GM21619 (cell line): ENCODE results near the gene RBM43.
"Not testable (repeated sequence)": the region's sequence is repeated elsewhere in the genome, so short reads cannot be mapped to it uniquely, and the experiment has no call there.

Source experiments
- ATAC-seq: cut with Tn5 transposase; IDR thresholded peaks from one replicate; pipeline ENCODE4 v1.9.1; 2021; ENCODE audit not compliant: unreplicated experiment

RBM43 gene

GRCh38 chr2:151261231-151261976 lies at the start of gene RBM43:
Gene RBM43 (minus strand): TSS chr2:151261863. CDS start chr2:151261727, 136 bp downstream.
- peak; percentile 91 for ATAC-seq

DNA sequence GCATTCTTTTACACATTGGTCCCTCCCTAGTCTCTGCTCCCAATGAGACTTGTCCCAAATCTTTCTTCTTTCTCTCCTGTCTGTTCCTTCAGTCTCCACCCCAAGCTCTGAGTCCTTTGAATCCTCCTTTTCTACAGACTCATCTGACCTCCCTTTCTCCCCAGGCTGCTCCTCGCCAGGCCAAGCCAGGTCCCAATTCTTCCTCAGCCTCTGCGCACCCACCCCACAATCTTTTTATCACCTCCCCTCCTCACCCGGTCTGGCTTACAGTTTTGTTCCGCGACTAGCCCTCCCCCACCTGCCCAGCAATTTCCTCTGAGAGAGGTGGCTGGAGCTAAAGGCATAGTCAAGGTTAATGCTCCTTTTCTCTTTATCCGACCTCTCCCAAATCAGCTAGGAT lies 48.6 kb upstream of the RBM43 start:
- not testable (repeated sequence) for ATAC-seq

DNA sequence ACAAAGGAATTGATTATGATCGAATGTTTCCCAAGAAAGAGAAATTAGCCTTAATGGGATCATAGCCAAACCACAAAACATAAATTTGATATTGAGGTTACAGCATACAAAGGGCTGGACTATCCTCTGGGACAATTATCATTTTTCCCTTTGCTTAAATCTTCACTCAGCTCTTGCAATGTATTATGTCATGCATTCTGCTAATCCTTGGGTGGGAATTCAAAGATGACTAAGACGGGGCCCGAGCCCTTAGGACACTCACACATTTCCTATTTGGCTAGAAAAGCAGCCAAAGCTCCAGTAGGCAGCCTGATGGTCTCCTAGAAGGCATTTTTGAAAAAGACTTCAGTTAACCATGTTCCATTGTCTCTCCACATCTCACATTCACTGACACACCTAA lies 45.0 kb upstream of the RBM43 start:
- ATAC-seq: no peak

DNA sequence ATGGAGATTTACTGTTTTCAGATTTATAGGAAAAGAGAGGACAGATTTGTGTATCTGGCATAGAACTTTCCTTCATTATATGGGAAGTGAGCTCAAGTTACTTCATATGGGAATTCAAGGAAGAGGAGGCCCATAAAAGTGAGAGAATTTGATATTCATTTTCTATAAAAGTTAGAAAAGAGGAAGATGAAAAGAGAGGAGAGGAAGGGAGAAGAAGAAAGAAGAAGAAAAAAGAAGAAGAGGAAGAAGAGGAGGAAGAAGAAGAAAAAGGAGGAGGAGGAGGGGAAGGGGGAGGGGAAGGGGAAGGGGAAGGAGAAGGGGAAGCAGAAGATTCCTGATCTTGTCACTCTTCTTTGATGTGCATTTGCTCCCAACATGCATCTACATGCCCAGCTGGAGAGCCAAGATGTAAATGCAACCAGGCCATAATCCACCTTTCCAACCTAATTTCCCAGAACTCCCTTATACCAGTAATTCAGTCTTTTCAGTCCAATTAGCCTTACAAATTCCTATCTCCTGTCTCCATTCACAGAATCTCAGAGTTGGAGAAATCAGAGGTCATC lies 43.5 kb upstream of the RBM43 start:
- ATAC-seq: no peak

GRCh38 chr2:151302879-151303278 lies 41.2 kb upstream of the RBM43 start:
- no peak for ATAC-seq

DNA sequence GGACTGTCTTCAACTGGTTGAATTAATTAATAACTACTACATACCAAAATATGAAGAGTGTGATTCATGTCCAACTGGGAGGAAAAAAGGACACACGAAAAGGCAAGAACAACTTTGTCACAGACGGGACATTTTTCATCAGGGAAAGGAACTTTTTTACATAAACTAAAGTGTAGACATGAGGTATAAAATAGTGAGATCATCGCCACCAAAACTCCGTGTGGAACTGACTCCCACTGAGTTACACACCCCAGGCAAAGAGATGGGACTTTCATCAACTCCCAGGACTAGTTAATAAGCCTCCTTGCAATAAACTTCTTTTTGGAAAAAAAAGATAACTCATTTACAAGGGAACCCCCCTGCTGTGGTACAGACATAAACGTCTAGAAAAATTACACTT lies 40.7 kb upstream of the RBM43 start:
- ATAC-seq: no peak

DNA sequence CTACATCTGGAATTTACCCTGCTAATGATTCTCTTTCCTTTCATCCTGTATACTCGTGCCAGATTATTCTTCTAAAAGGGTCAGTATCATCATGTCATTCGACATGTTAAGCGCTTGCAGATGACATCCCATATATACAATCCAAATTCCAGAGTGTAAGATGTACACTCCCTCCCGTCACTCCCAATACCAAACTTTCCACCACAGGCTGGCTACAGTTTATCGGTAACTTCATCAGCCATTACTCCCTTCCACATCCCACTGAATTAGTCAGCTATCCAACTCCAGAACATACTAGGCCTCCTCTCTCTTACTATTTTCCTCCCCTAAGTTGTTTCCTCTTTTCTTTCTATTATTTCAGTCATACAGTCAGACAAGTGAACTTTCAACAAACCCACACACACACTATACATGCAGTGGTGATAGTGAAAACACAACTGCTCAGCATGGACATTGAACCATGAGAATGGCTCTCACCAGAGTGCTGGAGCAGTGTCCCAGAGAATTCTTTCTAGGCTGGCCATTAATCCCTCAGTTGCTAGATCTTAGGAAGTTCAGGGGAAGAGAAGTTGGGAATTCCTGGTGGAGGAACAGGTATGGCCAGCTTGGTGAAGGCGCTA lies 38.4 kb upstream of the RBM43 start:
- no peak for ATAC-seq

GRCh38 chr2:151297882-151298281 lies 36.2 kb upstream of the RBM43 start:
- ATAC-seq: peak; percentile 98

DNA sequence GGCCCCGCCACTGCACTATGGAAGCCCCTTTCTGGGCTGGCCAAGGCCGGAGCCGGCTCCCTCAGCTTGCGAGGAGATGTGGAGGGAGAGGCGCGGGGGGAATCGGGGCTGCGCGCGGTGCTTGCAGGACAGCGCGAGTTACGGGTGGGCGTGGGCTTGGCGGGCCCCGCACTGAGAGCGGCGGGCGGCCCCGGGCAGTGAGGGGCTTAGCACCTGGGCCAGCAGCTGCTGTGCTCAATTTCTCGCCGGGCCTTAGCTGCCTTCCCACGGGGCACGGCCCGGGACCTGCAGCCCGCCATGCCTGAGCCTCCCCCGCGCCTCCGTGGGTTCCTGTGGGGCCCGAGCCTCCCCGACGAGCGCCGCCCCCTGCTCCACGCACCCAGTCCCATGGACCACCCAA lies 34.3 kb upstream of the RBM43 start:
- ATAC-seq: not testable (repeated sequence)

- no peak for ATAC-seq
Measured at GRCh38 chr2:151292546-151292945, 30.9 kb upstream of the RBM43 start.

- ATAC-seq: no peak
Measured at GRCh38 chr2:151292141-151292540, 30.5 kb upstream of the RBM43 start.

GRCh38 chr2:151291224-151291623 lies 29.6 kb upstream of the RBM43 start:
- no peak for ATAC-seq

DNA sequence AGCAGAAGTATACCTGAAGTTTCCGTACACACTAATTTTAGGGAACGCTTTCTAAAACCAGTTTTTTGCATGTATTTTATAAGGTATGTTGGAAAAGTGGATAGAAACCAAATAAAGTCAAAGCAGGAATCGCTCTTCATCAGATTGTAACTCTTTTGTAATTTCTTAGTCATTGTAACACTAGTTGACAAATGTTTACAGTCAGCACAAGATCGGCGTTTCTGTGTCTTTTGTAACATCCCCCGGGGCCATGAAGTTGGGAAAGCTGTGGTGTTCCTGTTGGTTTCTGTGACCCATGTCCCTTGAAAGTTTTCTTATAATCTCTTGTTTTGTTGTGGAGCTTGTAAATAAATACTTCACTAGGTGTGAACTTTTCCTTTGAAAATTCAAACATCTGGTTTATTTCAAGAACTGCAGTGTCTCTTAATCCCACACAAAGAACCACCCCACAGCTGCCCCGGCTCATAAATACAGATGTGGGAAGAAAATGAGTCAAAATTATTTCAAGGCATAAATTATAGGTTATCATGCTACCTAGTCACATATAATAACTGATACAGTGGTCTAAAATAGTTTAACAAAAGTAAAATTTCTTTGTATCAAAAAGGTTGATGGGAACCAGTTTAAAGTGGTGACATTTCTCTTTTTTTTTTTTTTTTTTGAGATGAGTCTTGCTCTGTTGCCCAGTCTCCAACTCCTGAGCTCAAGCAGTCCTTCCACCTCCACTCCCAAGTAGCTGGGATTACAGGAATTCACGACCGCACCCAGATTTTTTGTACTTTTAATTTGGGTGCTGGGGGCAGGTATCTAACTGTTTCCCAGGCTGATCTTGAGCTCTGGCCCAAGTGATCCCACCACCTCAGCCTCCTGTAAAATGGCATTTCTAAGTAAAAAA lies 28.6 kb upstream of the RBM43 start:
- peak; percentile 11 for ATAC-seq

DNA sequence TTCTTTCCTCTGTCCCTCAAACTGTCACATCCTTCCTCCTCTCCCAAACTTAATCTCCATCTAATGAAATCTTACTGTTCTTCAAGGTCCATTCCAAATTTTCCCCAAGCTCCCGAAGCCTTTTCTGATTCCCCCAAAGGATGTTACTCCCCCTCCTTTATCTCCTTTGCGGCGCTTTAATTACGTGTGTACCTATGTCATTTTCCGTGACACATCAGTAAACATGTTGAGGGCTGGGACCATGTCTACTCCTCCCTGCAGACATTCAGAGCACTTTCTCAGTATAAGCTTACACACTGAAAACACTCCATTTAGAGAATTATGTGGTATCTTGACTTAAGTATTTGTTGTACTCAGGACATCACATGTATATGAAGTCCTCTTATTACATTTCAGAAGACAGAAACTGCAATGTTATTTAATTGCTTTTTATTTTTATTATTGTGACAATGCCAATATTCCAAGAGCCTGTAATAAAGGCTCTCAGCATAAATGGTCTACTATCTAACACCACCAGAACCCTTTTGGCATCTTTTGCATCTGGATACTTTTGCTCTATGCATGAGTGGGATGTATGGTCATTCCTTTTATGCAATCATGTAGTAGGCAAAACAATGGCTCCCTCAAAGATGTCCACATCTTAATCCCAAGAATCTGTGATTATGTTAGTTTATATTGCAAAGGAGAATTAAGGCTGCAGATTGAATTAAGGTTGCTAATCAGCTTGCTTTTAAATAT lies 26.0 kb upstream of the RBM43 start:
- no peak for ATAC-seq

DNA sequence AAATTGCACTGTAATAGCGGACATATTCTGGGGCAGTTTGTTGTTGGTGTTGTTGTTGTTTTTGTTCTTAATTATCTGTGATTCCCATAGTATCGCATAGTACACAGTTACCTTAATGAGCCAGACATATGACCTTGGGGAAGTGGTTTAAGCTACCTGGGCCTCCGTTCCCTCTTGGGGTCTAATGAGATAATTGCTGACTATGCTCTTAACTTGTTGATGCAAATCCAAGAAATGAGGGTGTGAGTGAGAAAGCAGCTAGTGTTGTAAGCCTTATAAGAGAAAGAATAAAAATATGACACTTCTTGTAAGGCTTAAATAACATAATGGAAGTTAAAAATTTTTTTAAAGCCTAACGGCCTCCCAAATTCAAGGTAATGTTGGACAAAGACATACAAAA lies 20.7 kb upstream of the RBM43 start:
- ATAC-seq: no peak

DNA sequence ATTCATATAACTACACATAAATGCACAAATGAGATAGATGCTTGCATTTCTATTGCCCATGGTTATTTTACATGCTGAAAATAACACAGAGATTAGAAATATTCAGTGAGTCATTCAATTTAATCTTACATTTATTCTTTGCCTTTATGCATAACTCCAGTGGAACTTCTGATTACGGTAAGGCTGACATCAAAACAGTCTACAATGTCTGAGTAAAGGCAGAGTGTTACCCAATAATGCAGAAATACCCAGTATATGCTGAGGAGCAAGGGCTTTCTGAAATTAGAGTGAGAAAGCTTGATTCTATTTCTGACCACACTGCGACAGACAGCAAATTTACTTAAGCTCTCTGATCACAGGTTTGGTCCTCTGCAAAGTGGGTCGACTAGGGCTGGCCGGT lies 18.6 kb upstream of the RBM43 start:
- ATAC-seq: no peak

DNA sequence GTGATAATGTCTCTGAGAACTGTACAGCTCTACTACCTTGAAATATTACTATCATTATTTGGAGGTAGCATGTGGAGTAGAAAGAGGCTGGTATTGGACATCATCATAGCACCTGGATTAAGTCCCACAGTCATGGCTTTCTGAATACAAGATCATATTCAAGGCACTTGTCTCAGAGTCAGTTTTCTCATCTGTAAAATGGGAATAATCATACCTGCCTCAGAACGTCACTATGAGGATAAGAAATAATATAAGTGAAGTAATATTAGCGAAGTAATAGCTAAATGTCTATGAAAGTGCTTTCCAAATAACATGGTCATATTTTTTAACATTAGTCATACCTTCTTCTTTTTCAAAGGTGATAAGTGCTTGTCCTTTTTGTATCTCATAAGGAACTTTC lies 16.8 kb upstream of the RBM43 start:
- no peak for ATAC-seq

GRCh38 chr2:151277067-151277466 lies 15.4 kb upstream of the RBM43 start:
- no peak for ATAC-seq

DNA sequence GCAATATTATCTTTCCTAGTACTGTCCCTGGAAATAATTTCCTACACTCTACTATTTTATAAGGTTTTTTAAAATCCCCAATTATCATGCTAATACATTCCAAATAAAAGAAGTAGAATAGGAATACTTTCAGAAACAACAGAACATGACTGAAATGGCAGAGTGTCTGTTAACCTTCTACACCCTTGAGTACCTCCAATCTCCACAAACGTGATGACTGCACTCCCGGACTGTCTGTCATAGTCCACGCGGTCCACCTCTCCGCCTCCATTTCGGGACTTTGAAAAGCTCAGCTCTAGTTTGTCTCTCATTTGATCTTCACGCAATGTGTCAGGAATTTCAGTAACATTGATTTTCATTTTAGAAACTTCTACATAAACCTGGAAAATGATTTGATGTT lies 13.6 kb upstream of the RBM43 start:
- ATAC-seq: no peak

GRCh38 chr2:151271824-151272223 lies 10.2 kb upstream of the RBM43 start:
- no peak for ATAC-seq
